Lung (tissue), 16 donors: ENCODE data around the gene CUL4A. TPM values are rescaled to one million over a fixed set of nuclear protein-coding genes. Genes with fewer than 3 reads are reported as not detected.
A peak's percentile ranks its signal among the peaks of the same experiment; 100 is the strongest.

Source experiments
- ATAC-seq: fragments of 200-7000 bp; cut with Tn5 transposase; one replicate; pipeline ENCODE4 v1.9.1; 2020; ENCODE audit warnings: moderate number of reproducible peaks; ENCODE audit not compliant: insufficient read depth, low FRiP score
- DNase-seq, 3 donors: peaks; one replicate each; pipeline ENCODE4 v3.0.0-alpha.2; 2013 to 2017
- H3K27ac ChIP-seq, 2 donors: one replicate each; pipeline ENCODE4 v1.5.1; 2013; ENCODE audit warnings: mild to moderate bottlenecking in 2 of 2, moderate library complexity in 2 of 2, control low read depth in 1 of 2, inconsistent platforms in 1 of 2, low read depth in 1 of 2, low read length in 1 of 2
- H3K27me3 ChIP-seq, 3 donors: one replicate each; pipeline ENCODE4 v1.5.1; 2013; ENCODE audit warnings: low read length in 2 of 3; ENCODE audit not compliant: control insufficient read depth in 3 of 3, insufficient read depth in 3 of 3
- H3K36me3 ChIP-seq, 4 donors: one replicate each; pipeline ENCODE4 v1.5.1; 2013; ENCODE audit warnings: low read length in 4 of 4, mild to moderate bottlenecking in 1 of 4, moderate library complexity in 1 of 4; ENCODE audit not compliant: control insufficient read depth in 4 of 4, insufficient read depth in 4 of 4
- H3K4me1 ChIP-seq, 5 donors: one replicate each; pipeline ENCODE4 v1.5.1; 2013; ENCODE audit warnings: low read length in 5 of 5, mild to moderate bottlenecking in 2 of 5, moderate library complexity in 1 of 5; ENCODE audit not compliant: control insufficient read depth in 5 of 5, insufficient read depth in 5 of 5
- H3K4me3 ChIP-seq: one replicate; pipeline ENCODE4 v1.5.1; 2013; ENCODE audit warnings: mild to moderate bottlenecking, control low read depth, moderate library complexity
- H3K9ac ChIP-seq, 2 donors: one replicate each; pipeline ENCODE4 v1.5.1; 2013; ENCODE audit warnings: low read length in 2 of 2, control low read depth in 1 of 2; ENCODE audit not compliant: insufficient read depth in 1 of 2
- H3K9me3 ChIP-seq, 4 donors: one replicate each; pipeline ENCODE4 v1.5.1; 2013; ENCODE audit warnings: low read length in 3 of 4, mild to moderate bottlenecking in 1 of 4, moderate library complexity in 1 of 4; ENCODE audit not compliant: control insufficient read depth in 4 of 4, insufficient read depth in 3 of 4
- CTCF ChIP-seq: IDR thresholded peaks from 2 replicates; pipeline ENCODE4 v1.5.1; 2012; ENCODE audit warnings: mild to moderate bottlenecking; ENCODE audit errors: control extremely low read depth, extremely low read depth
- WGBS, 2 donors: extraction: QIAGEN DNeasy Blood & Tissue Kit; methylation state at CpG; one replicate each; pipeline ENCODE4 v1.1.7; 2013; 5-methylcytosine and 5-hydroxymethylcytosine counted together
- long read RNA-seq, 5 donors: transcript quantifications; one replicate each; lab custom pipeline, GENCODE V29; 2026
- polyA plus RNA-seq, 2 donors: library from polyadenylated mRNA; stranded (reverse); fragments of 200-250 nt; gene quantifications; one replicate each; pipeline ENCODE4 v1.2.1, GENCODE V29; 2013
- total RNA-seq, 2 donors: library from RNA; depleted of rRNA in 1 of 2; stranded (reverse); fragments of >200 nt in 1 of 2; gene quantifications; one replicate each; pipeline ENCODE4 v1.2.1, GENCODE V29; 2014 to 2021
- donor health status: control.
- donor health status: control.
- donor health status: Bipolar disorder and iron deficiency.
- donor health status: healthy.
- donor health status: DM: yes; HTN: yes; CAD: no.

The CUL4A gene
- total RNA-seq = 10 to 100 TPM; 73.7 to 88.1 TPM
- polyA plus RNA-seq = 10 to 100 TPM; 29.2 to 41.3 TPM
- long read RNA-seq, donor 1, transcript CUL4A-202 (20 exons, 2,364 nt) = major isoform, 16 of 18 reads
- long read RNA-seq, donor 1, partial matches to known transcripts = 0 of 18 reads
- long read RNA-seq, donor 1, other reads (novel, unspliced or antisense) = 0 of 18 reads
- long read RNA-seq, donor 2, partial matches to known transcripts = 0 of 3 reads
- long read RNA-seq, donor 2, other reads (novel, unspliced or antisense) = 0 of 3 reads
- long read RNA-seq, donor 3, partial matches to known transcripts = 0 of 3 reads
- long read RNA-seq, donor 3, other reads (novel, unspliced or antisense) = 0 of 3 reads
- long read RNA-seq, donor 4, partial matches to known transcripts = 13 of 13 reads
- long read RNA-seq, donor 4, other reads (novel, unspliced or antisense) = 0 of 13 reads
- long read RNA-seq, donor 5, transcript CUL4A-202 (20 exons, 2,364 nt) = major isoform, 9 of 11 reads
- long read RNA-seq, donor 5, partial matches to known transcripts = 0 of 11 reads
- long read RNA-seq, donor 5, other reads (novel, unspliced or antisense) = 0 of 11 reads

- H3K9me3 ChIP-seq = no peaks in the 10 kb centered on the region
- ATAC-seq = peak; percentile 61
- H3K9ac ChIP-seq = peak within 1 kb of the TSS; percentile 43 to 49
- H3K4me3 ChIP-seq = peak within 1 kb of the TSS; percentile 83
- WGBS, 2 donors = 1% methylated on average over 28 to 66 of the region's 66 CpGs
- peak; percentile 83 to 87 (median 85) for DNase-seq
- peaks cover 0 to 4% (median 0%) of the 10 kb centered on the region in 4 donors for H3K36me3 ChIP-seq
- TF ChIP-seq CTCF = no peak
- H3K27me3 ChIP-seq = no peaks in the 10 kb centered on the region
- peaks cover 0 to 27% (median 12%) of the 10 kb centered on the region in 5 donors for H3K4me1 ChIP-seq
- peak within 1 kb of the TSS; percentile 99 to 100 for H3K27ac ChIP-seq
Observed at GRCh38 chr13:113209336-113209758, at the start of gene CUL4A. TSS of gene CUL4A (plus strand) at chr13:113209613. CDS start at chr13:113209628, 15 bp downstream.

- H3K27me3 ChIP-seq = peaks cover 0 to 18% (median 0%) of the 10 kb centered on the region in 3 donors
- no peak overlapping the region for H3K9ac ChIP-seq
- H3K4me3 ChIP-seq = no peak overlapping the region
- peaks cover 0 to 7% (median 0%) of the 10 kb centered on the region in 5 donors for H3K4me1 ChIP-seq
- no peak for TF ChIP-seq CTCF
- no peak overlapping the region for H3K27ac ChIP-seq
- no peaks in the 10 kb centered on the region for H3K36me3 ChIP-seq
- DNase-seq (no peak), ATAC-seq (no peak)
- no peaks in the 10 kb centered on the region for H3K9me3 ChIP-seq
- WGBS, 2 donors = 83 to 87% methylated on average over 20 of the region's 20 CpGs
Observed at GRCh38 chr13:113159701-113160100, 49.7 kb upstream of the CUL4A start.

GRCh38 chr13:113160983-113161382 is 48.4 kb upstream of the CUL4A start:
- Histone ChIP-seq H3K27ac (no peak overlapping the region), H3K4me3 (no peak overlapping the region), H3K9ac (no peak overlapping the region), H3K36me3 (no peaks in the 10 kb centered on the region), H3K9me3 (no peaks in the 10 kb centered on the region), H3K4me1 (peaks cover 0 to 7% (median 0%) of the 10 kb centered on the region in 5 donors), H3K27me3 (peaks cover 0 to 18% (median 0%) of the 10 kb centered on the region in 3 donors)
- DNase-seq (no peak), ATAC-seq (no peak)
- no peak for TF ChIP-seq CTCF
- WGBS, 2 donors = 78 to 80% methylated on average over 12 of the region's 12 CpGs
